K562 (cell line): Measurements from ENCODE around the gene EXOC6. TPM values are rescaled to one million over a fixed set of nuclear protein-coding genes. Genes with fewer than 3 reads are reported as not detected.

Experiments used
- CXXC5 ChIP-seq: fragments of 250-450 bp; sonication (Bioruptor Pico); IDR thresholded peaks from 2 replicates; pipeline ENCODE4 v1.8.0; 2022; ENCODE audit warnings: inconsistent platforms, mild to moderate bottlenecking, moderate library complexity
- JUN ChIP-seq, 2 experiments: sonication (generic) in 1 of 2; formaldehyde crosslinking in 1 of 2; IDR thresholded peaks; 2 replicates each; pipeline versions ENCODE4 v1.6.1 to v1.8.0; 2012 to 2022; ENCODE audit warnings: borderline replicate concordance in 2 of 2, mild to moderate bottlenecking in 2 of 2, improper control_type of control experiment in 1 of 2, low read depth in 1 of 2, low read length in 1 of 2, missing genetic modification reagents in 1 of 2
- RBBP5 ChIP-seq: fragments of 200-600 bp; sonication (generic); IDR thresholded peaks from 2 replicates; pipeline ENCODE4 v1.6.1; 2012; ENCODE audit warnings: borderline replicate concordance, mild to moderate bottlenecking, low read length, control low read depth, inconsistent platforms; ENCODE audit not compliant: insufficient read depth, poor library complexity, severe bottlenecking
- ZNF592 ChIP-seq: fragments of 450-650 bp; IDR thresholded peaks from 2 replicates; pipeline ENCODE4 v1.6.1; 2017; ENCODE audit warnings: antibody characterized with exemption, mild to moderate bottlenecking
- polyA plus RNA-seq, 8 experiments: library from polyadenylated mRNA; depleted of rRNA in 4 of 8; stranded (reverse) in 5 of 8; unstranded in 3 of 8; fragments of >200 nt; fragmentation: Nextera tagmentation in 2 of 8; fragmentation: Illumina TruSeq in 1 of 8; extraction: Ambion mirVana in 2 of 8; extraction: Trizol in 1 of 8; gene quantifications; 2 replicates each; pipeline versions ENCODE4 v1.2.1 to v1.2.3, GENCODE V29; 2011 to 2014; ENCODE audit warnings: inconsistent platforms in 1 of 8, missing spikeins in 1 of 8
- total RNA-seq, 7 experiments: library from RNA; depleted of rRNA in 6 of 7; stranded (reverse); fragments of >200 nt in 6 of 7; fragmentation: Illumina TruSeq in 2 of 7; extraction: Trizol in 2 of 7; gene quantifications; 2 replicates each; pipeline versions ENCODE4 v1.2.1 to v1.2.3, GENCODE V29; 2011 to 2021; ENCODE audit warnings: low replicate concordance in 1 of 7
- TF ChIP-seq, protein P1 (sequence below): fragments of 450-650 bp; IDR thresholded peaks from 2 replicates; pipeline ENCODE4 v1.6.1; 2016; ENCODE audit warnings: mild to moderate bottlenecking, moderate library complexity

EXOC6 gene
- total and polyA plus RNA-seq, 9 of the 15 experiments (the other 6 are each of a cell fraction or from before 2014, with no cell fraction given): 13.9 to 42.8 (median 24.9) TPM

DNA sequence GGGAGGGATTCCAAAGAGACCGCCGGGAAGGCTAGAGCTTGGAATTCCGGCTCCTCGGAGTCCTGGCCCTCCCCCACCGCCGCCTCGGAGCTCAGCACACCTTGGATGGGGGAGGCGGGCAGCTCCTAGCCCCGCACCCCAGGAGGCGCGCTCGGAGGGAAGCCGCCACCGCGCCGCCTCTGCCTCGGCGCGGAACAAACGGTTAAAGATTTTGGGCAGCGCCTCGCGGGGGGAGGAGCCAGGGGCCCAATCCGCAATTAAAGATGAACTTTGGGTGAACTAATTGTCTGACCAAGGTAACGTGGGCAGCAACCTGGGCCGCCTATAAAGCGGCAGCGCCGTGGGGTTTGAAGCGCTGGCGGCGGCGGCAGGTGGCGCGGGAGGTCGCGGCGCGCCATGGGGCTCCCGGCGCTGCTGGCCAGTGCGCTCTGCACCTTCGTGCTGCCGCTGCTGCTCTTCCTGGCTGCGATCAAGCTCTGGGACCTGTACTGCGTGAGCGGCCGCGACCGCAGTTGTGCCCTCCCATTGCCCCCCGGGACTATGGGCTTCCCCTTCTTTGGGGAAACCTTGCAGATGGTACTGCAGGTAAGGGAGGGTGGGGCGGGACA lies 225.3 kb downstream of the EXOC6 start, which contains the start of gene CYP26A1 (continued):
- TF ChIP-seq ZNF592 (0 out of 2 replicates have a peak, but pooled peaks have one; percentile 31), JUN (IDR thresholded peaks at IDR 0.05; ENCODE audit: borderline replicate concordance, low read depth, low read length) (no peak), JUN (CRISPR knock-in tag; IDR thresholded peaks at IDR 0.05; ENCODE audit: borderline replicate concordance) (no peak), RBBP5 (peak; percentile 36), CXXC5 (peak; percentile 36; the same call in 1 of the 2 replicates)
- TF ChIP-seq, protein P1, sequence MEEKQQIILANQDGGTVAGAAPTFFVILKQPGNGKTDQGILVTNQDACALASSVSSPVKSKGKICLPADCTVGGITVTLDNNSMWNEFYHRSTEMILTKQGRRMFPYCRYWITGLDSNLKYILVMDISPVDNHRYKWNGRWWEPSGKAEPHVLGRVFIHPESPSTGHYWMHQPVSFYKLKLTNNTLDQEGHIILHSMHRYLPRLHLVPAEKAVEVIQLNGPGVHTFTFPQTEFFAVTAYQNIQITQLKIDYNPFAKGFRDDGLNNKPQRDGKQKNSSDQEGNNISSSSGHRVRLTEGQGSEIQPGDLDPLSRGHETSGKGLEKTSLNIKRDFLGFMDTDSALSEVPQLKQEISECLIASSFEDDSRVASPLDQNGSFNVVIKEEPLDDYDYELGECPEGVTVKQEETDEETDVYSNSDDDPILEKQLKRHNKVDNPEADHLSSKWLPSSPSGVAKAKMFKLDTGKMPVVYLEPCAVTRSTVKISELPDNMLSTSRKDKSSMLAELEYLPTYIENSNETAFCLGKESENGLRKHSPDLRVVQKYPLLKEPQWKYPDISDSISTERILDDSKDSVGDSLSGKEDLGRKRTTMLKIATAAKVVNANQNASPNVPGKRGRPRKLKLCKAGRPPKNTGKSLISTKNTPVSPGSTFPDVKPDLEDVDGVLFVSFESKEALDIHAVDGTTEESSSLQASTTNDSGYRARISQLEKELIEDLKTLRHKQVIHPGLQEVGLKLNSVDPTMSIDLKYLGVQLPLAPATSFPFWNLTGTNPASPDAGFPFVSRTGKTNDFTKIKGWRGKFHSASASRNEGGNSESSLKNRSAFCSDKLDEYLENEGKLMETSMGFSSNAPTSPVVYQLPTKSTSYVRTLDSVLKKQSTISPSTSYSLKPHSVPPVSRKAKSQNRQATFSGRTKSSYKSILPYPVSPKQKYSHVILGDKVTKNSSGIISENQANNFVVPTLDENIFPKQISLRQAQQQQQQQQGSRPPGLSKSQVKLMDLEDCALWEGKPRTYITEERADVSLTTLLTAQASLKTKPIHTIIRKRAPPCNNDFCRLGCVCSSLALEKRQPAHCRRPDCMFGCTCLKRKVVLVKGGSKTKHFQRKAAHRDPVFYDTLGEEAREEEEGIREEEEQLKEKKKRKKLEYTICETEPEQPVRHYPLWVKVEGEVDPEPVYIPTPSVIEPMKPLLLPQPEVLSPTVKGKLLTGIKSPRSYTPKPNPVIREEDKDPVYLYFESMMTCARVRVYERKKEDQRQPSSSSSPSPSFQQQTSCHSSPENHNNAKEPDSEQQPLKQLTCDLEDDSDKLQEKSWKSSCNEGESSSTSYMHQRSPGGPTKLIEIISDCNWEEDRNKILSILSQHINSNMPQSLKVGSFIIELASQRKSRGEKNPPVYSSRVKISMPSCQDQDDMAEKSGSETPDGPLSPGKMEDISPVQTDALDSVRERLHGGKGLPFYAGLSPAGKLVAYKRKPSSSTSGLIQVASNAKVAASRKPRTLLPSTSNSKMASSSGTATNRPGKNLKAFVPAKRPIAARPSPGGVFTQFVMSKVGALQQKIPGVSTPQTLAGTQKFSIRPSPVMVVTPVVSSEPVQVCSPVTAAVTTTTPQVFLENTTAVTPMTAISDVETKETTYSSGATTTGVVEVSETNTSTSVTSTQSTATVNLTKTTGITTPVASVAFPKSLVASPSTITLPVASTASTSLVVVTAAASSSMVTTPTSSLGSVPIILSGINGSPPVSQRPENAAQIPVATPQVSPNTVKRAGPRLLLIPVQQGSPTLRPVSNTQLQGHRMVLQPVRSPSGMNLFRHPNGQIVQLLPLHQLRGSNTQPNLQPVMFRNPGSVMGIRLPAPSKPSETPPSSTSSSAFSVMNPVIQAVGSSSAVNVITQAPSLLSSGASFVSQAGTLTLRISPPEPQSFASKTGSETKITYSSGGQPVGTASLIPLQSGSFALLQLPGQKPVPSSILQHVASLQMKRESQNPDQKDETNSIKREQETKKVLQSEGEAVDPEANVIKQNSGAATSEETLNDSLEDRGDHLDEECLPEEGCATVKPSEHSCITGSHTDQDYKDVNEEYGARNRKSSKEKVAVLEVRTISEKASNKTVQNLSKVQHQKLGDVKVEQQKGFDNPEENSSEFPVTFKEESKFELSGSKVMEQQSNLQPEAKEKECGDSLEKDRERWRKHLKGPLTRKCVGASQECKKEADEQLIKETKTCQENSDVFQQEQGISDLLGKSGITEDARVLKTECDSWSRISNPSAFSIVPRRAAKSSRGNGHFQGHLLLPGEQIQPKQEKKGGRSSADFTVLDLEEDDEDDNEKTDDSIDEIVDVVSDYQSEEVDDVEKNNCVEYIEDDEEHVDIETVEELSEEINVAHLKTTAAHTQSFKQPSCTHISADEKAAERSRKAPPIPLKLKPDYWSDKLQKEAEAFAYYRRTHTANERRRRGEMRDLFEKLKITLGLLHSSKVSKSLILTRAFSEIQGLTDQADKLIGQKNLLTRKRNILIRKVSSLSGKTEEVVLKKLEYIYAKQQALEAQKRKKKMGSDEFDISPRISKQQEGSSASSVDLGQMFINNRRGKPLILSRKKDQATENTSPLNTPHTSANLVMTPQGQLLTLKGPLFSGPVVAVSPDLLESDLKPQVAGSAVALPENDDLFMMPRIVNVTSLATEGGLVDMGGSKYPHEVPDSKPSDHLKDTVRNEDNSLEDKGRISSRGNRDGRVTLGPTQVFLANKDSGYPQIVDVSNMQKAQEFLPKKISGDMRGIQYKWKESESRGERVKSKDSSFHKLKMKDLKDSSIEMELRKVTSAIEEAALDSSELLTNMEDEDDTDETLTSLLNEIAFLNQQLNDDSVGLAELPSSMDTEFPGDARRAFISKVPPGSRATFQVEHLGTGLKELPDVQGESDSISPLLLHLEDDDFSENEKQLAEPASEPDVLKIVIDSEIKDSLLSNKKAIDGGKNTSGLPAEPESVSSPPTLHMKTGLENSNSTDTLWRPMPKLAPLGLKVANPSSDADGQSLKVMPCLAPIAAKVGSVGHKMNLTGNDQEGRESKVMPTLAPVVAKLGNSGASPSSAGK: peak; percentile 25; the same call in 1 of the 2 replicates
